Activated CD4-positive, alpha-beta T cell treated with anti-CD3 and anti-CD28 coated beads, Interleukin-2, amount 50 U/mL, for 16 hours (primary cell): ENCODE data around the gene USP9X.
"Not testable (repeated sequence)": the region's sequence is repeated elsewhere in the genome, so short reads cannot be mapped to it uniquely, and the experiment has no call there.

Experiments used
- DNase-seq: peaks from one replicate; pipeline ENCODE4 v3.0.0-alpha.2; 2020

The USP9X gene

GRCh38 chrX:41087201-41087600 lies 2.0 kb downstream of the USP9X start:
- DNase-seq = no peak

- peak; percentile 25 for DNase-seq
Measured at GRCh38 chrX:41090568-41091238, 5.5 kb downstream of the USP9X start.

- no peak for DNase-seq
Measured at GRCh38 chrX:41092776-41093175, 7.5 kb downstream of the USP9X start.

GRCh38 chrX:41095174-41095573 lies 9.9 kb downstream of the USP9X start:
- no peak for DNase-seq

- no peak for DNase-seq
Measured at GRCh38 chrX:41095908-41096307, 10.7 kb downstream of the USP9X start.

- no peak for DNase-seq
Measured at GRCh38 chrX:41096339-41096955, 11.2 kb downstream of the USP9X start.

- no peak for DNase-seq
Measured at GRCh38 chrX:41097326-41097725, 12.1 kb downstream of the USP9X start.

GRCh38 chrX:41100200-41100599 lies 15.0 kb downstream of the USP9X start:
- DNase-seq = no peak

GRCh38 chrX:41100819-41101218 lies 15.6 kb downstream of the USP9X start:
- no peak for DNase-seq

- DNase-seq = no peak
Measured at GRCh38 chrX:41105005-41105404, 19.8 kb downstream of the USP9X start.

- DNase-seq = not testable (repeated sequence)
Measured at GRCh38 chrX:41106257-41106656, 21.0 kb downstream of the USP9X start.

GRCh38 chrX:41108007-41108406 lies 22.8 kb downstream of the USP9X start:
- DNase-seq = no peak

- no peak for DNase-seq
Measured at GRCh38 chrX:41108463-41109205, 23.4 kb downstream of the USP9X start.

GRCh38 chrX:41110801-41111625 lies 25.8 kb downstream of the USP9X start:
- no peak for DNase-seq

- DNase-seq = peak; percentile 28
Measured at GRCh38 chrX:41115104-41115425, 29.8 kb downstream of the USP9X start.

GRCh38 chrX:41116948-41117347 lies 31.7 kb downstream of the USP9X start:
- DNase-seq = peak; percentile 83

- peak; percentile 68 for DNase-seq
Measured at GRCh38 chrX:41118156-41118555, 32.9 kb downstream of the USP9X start.

- DNase-seq = peak; percentile 27
Measured at GRCh38 chrX:41119803-41120202, 34.6 kb downstream of the USP9X start.

- no peak for DNase-seq
Measured at GRCh38 chrX:41121766-41122165, 36.5 kb downstream of the USP9X start.

- DNase-seq = no peak
Measured at GRCh38 chrX:41122664-41123257, 37.5 kb downstream of the USP9X start.

- no peak for DNase-seq
Measured at GRCh38 chrX:41127477-41128192, 42.4 kb downstream of the USP9X start.

GRCh38 chrX:41128955-41129354 lies 43.7 kb downstream of the USP9X start:
- DNase-seq = no peak
